SK-N-SH treated with all-trans-retinoic acid at 6 μM for 48 hours (cell line): Measurements from ENCODE around the gene PRMT3.

Experiments used
- ATAC-seq: fragments of 200-7000 bp; cut with Tn5 transposase; 3 replicates; pipeline ENCODE4 v1.9.1; 2020; ENCODE audit warnings: mild to moderate bottlenecking, moderate library complexity
- ARNTL ChIP-seq: fragments of 450-650 bp; formaldehyde crosslinking; IDR thresholded peaks from 2 replicates; pipeline ENCODE4 v1.5.0; 2020; ENCODE audit warnings: low read depth, mild to moderate bottlenecking, moderate library complexity, borderline replicate concordance
- BACH2 ChIP-seq: fragments of 250-450 bp; sonication (Bioruptor Pico); IDR thresholded peaks from 2 replicates; pipeline ENCODE4 v1.9.0; 2021; ENCODE audit warnings: mild to moderate bottlenecking, borderline replicate concordance
- CREB5 ChIP-seq: fragments of 250-450 bp; sonication (Bioruptor Pico); IDR thresholded peaks from 2 replicates; pipeline ENCODE4 v1.5.1; 2020; ENCODE audit warnings: low read depth, mild to moderate bottlenecking, moderate library complexity
- CSDC2 ChIP-seq: fragments of 250-450 bp; sonication (Bioruptor Pico); IDR thresholded peaks from 2 replicates; pipeline ENCODE4 v1.5.0; 2020; ENCODE audit warnings: mild to moderate bottlenecking, moderate library complexity
- CSRNP3 ChIP-seq: fragments of 250-450 bp; sonication (Bioruptor Pico); IDR thresholded peaks from 2 replicates; pipeline ENCODE4 v1.5.1; 2021; ENCODE audit warnings: mild to moderate bottlenecking, moderate library complexity
- ESRRG ChIP-seq: fragments of 250-450 bp; sonication (Bioruptor Pico); IDR thresholded peaks from 2 replicates; pipeline ENCODE4 v1.6.1; 2021; ENCODE audit warnings: mild to moderate bottlenecking
- GLIS3 ChIP-seq: fragments of 250-450 bp; sonication (Bioruptor Pico); IDR thresholded peaks from 2 replicates; pipeline ENCODE4 v1.5.0; 2020; ENCODE audit warnings: mild to moderate bottlenecking, moderate library complexity
- ISL1 ChIP-seq: fragments of 250-450 bp; sonication (Bioruptor Pico); IDR thresholded peaks from 2 replicates; pipeline ENCODE4 v2.1.2; 2022; ENCODE audit warnings: mild to moderate bottlenecking, moderate library complexity
- OSR1 ChIP-seq: fragments of 250-450 bp; sonication (Bioruptor Pico); IDR thresholded peaks from 2 replicates; pipeline ENCODE4 v1.8.0; 2022; ENCODE audit warnings: moderate library complexity, mild to moderate bottlenecking, inconsistent platforms
- PATZ1 ChIP-seq: fragments of 250-450 bp; sonication (Bioruptor Pico); IDR thresholded peaks from 2 replicates; pipeline ENCODE4 v1.8.0; 2020; ENCODE audit warnings: mild to moderate bottlenecking, moderate library complexity, borderline replicate concordance
- PPARA ChIP-seq: fragments of 250-450 bp; sonication (Bioruptor Pico); IDR thresholded peaks from 2 replicates; pipeline ENCODE4 v1.5.0; 2020; ENCODE audit warnings: mild to moderate bottlenecking, borderline replicate concordance
- RARB ChIP-seq: fragments of 250-450 bp; sonication (Bioruptor Pico); IDR thresholded peaks from 2 replicates; pipeline ENCODE4 v1.8.0; 2021; ENCODE audit warnings: mild to moderate bottlenecking, moderate library complexity
- TCF4 ChIP-seq: fragments of 250-450 bp; sonication (Bioruptor Pico); IDR thresholded peaks from 2 replicates; pipeline ENCODE4 v1.8.0; 2021; ENCODE audit warnings: mild to moderate bottlenecking, moderate library complexity, borderline replicate concordance
- TOX ChIP-seq: fragments of 250-450 bp; sonication (Bioruptor Pico); IDR thresholded peaks from 2 replicates; pipeline ENCODE4 v1.8.0; 2021; ENCODE audit warnings: mild to moderate bottlenecking, moderate library complexity, borderline replicate concordance
- ZC3H10 ChIP-seq: fragments of 250-450 bp; sonication (Bioruptor Pico); IDR thresholded peaks from 2 replicates; pipeline ENCODE4 v1.5.1; 2021; ENCODE audit warnings: mild to moderate bottlenecking, moderate library complexity
- ZFP3 ChIP-seq: fragments of 250-450 bp; sonication (Bioruptor Pico); IDR thresholded peaks from 2 replicates; pipeline ENCODE4 v1.5.0; 2020; ENCODE audit warnings: mild to moderate bottlenecking, moderate library complexity
- ZFP30 ChIP-seq: fragments of 450-650 bp; formaldehyde crosslinking; IDR thresholded peaks from 2 replicates; pipeline ENCODE4 v1.5.0; 2022; ENCODE audit warnings: mild to moderate bottlenecking, moderate library complexity
- ZNF70 ChIP-seq: fragments of 450-650 bp; formaldehyde crosslinking; IDR thresholded peaks from 2 replicates; pipeline ENCODE4 v1.5.0; 2020; ENCODE audit warnings: mild to moderate bottlenecking, moderate library complexity
- ZNF8 ChIP-seq: fragments of 450-650 bp; formaldehyde crosslinking; IDR thresholded peaks from 2 replicates; pipeline ENCODE4 v1.5.0; 2020; ENCODE audit warnings: mild to moderate bottlenecking, moderate library complexity
- TF ChIP-seq, protein P1 (sequence below): fragments of 250-450 bp; sonication (Bioruptor Pico); IDR thresholded peaks from 2 replicates; pipeline ENCODE4 v1.8.0; 2021; ENCODE audit warnings: low read depth, mild to moderate bottlenecking, moderate library complexity, borderline replicate concordance
- TF ChIP-seq, protein P2 (sequence below): fragments of 250-450 bp; sonication (Bioruptor Pico); IDR thresholded peaks from 2 replicates; pipeline ENCODE4 v1.5.0; 2020; ENCODE audit warnings: mild to moderate bottlenecking, moderate library complexity

The PRMT3 gene

DNA sequence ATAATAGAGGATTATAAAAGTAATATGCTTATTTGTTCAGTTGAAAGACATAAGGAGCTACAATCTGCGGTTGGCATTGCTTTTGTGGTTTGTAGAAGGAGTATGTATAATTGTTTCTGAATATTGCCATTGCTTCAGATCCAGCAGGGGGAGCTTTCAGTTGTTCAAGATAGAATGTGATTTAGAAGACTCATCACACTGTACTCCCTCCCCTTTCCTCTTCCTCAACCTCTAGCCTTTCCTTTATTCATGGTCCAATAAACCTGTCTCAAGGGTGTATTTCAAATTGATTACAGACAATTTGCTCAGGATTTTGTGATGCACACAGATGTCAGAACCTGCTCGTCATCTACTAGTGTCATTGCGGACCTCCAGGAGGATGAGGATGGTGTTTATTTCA, 9.8 kb downstream of the PRMT3 start:
- TF ChIP-seq ARNTL (CRISPR knock-in tag): no peak
- no peak for TF ChIP-seq ISL1 (CRISPR knock-in tag)
- TF ChIP-seq BACH2 (CRISPR knock-in tag): no peak
- no peak for TF ChIP-seq TCF4
- TF ChIP-seq ZNF70 (CRISPR knock-in tag): no peak
- no peak for TF ChIP-seq ZFP3

GRCh38 chr11:20399498-20399897, 12.0 kb downstream of the PRMT3 start:
- no peak for ATAC-seq
- TF ChIP-seq, protein P1, sequence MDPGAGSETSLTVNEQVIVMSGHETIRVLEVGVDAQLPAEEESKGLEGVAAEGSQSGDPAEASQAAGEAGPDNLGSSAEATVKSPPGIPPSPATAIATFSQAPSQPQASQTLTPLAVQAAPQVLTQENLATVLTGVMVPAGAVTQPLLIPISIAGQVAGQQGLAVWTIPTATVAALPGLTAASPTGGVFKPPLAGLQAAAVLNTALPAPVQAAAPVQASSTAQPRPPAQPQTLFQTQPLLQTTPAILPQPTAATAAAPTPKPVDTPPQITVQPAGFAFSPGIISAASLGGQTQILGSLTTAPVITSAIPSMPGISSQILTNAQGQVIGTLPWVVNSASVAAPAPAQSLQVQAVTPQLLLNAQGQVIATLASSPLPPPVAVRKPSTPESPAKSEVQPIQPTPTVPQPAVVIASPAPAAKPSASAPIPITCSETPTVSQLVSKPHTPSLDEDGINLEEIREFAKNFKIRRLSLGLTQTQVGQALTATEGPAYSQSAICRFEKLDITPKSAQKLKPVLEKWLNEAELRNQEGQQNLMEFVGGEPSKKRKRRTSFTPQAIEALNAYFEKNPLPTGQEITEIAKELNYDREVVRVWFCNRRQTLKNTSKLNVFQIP (CRISPR knock-in tag): no peak
- TF ChIP-seq ISL1 (CRISPR knock-in tag) (no peak), OSR1 (CRISPR knock-in tag) (no peak), CREB5 (no peak), ESRRG (CRISPR knock-in tag) (no peak), ZFP30 (CRISPR knock-in tag) (no peak), TCF4 (no peak), ZFP3 (no peak)
- TF ChIP-seq, protein P2, sequence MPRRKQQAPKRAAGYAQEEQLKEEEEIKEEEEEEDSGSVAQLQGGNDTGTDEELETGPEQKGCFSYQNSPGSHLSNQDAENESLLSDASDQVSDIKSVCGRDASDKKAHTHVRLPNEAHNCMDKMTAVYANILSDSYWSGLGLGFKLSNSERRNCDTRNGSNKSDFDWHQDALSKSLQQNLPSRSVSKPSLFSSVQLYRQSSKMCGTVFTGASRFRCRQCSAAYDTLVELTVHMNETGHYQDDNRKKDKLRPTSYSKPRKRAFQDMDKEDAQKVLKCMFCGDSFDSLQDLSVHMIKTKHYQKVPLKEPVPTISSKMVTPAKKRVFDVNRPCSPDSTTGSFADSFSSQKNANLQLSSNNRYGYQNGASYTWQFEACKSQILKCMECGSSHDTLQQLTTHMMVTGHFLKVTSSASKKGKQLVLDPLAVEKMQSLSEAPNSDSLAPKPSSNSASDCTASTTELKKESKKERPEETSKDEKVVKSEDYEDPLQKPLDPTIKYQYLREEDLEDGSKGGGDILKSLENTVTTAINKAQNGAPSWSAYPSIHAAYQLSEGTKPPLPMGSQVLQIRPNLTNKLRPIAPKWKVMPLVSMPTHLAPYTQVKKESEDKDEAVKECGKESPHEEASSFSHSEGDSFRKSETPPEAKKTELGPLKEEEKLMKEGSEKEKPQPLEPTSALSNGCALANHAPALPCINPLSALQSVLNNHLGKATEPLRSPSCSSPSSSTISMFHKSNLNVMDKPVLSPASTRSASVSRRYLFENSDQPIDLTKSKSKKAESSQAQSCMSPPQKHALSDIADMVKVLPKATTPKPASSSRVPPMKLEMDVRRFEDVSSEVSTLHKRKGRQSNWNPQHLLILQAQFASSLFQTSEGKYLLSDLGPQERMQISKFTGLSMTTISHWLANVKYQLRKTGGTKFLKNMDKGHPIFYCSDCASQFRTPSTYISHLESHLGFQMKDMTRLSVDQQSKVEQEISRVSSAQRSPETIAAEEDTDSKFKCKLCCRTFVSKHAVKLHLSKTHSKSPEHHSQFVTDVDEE (CRISPR knock-in tag): no peak

More for the DNA sequence above, 9.8 kb downstream of the PRMT3 start:
- peak; percentile 96 for ATAC-seq

- TF ChIP-seq PATZ1 (CRISPR knock-in tag) (no peak), CSRNP3 (CRISPR knock-in tag) (no peak), PPARA (no peak), ZNF8 (no peak), GLIS3 (CRISPR knock-in tag) (no peak), BACH2 (CRISPR knock-in tag) (no peak), RARB (CRISPR knock-in tag) (no peak), ZC3H10 (CRISPR knock-in tag) (no peak), TOX (CRISPR knock-in tag) (no peak), CREB5 (no peak), ESRRG (CRISPR knock-in tag) (no peak), CSDC2 (CRISPR knock-in tag) (no peak), ZNF70 (CRISPR knock-in tag) (no peak), ARNTL (CRISPR knock-in tag) (no peak), TCF4 (no peak), ZFP3 (no peak), ISL1 (CRISPR knock-in tag) (no peak)
- TF ChIP-seq, protein P1 (CRISPR knock-in tag): no peak
- TF ChIP-seq, protein P2 (CRISPR knock-in tag): no peak
- no peak for ATAC-seq
Measured at GRCh38 chr11:20403059-20403458, 15.5 kb downstream of the PRMT3 start.
